Retinal pigment epithelial cell (primary cell): ENCODE measurements around the gene TFEB.

Experiments
- DNase-seq: peaks from one replicate; pipeline ENCODE4 v3.0.0-alpha.2; 2010; ENCODE audit warnings: low read depth
- H3K4me3 ChIP-seq: 2 replicates; pipeline ENCODE4 v1.5.1; 2011; ENCODE audit warnings: mild to moderate bottlenecking, low read length, control low read depth, moderate library complexity
- CTCF ChIP-seq: conservative IDR thresholded peaks from 2 replicates; pipeline ENCODE4 v1.5.1; 2011; ENCODE audit warnings: low read depth, low read length, control low read depth, inconsistent platforms

Gene TFEB

DNA sequence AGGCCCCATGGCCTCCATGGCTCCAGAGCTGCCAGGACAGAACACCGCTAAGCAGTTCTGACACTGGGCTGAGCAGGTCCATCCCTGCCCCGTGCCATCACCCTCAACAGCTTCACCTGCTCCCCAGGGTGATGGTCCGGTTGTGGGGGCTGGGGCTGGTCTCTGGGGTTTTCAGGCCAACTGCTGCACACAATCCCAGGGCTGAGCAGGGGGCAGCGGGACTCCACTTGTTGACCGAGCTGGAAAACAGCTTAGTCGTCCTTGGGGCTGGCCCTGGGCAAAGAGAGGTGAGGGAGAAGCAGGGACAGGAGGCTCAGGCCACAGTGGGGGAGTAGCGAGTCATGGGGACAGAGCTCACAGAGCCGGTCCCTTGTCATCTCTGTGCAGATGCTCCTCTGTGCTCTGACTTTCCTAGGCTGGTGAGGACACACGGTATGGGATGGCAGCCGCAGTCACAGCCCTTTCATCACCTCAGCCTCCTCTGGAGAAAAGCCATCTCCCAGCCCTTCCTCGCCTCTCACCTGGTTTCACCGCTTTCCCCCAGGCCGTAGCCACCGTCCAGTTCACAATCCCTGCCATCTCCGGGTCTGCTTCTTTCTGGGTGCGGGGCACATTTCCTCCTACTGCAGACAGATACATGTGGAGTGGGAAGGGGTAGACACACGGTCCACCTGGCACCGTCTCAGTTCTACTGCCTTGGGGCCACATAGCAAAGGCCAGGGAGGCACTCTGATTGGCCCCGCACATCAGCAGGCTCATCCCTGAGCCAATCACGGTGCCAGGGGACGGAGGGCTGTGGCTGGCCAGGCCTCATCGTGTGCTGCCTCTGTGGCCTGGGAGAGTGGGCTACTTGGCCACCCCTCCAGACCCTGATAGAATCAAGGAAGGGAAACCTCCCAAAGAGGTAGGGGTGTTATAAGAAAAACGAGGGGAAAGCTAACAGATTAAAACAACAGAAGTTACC is 78.0 kb downstream of the TFEB start:
- TF ChIP-seq CTCF, result no peak
- no peak for DNase-seq
- H3K4me3 ChIP-seq, result no peak overlapping the region

- H3K4me3 ChIP-seq, result no peak overlapping the region
- no peak for TF ChIP-seq CTCF
- DNase-seq, result no peak
Measured at GRCh38 chr6:41656002-41656691, 79.3 kb downstream of the TFEB start.

- DNase-seq, result no peak
- no peak overlapping the region for H3K4me3 ChIP-seq
- TF ChIP-seq CTCF, result no peak
Measured at GRCh38 chr6:41655646-41656001, 79.8 kb downstream of the TFEB start.

- no peak for TF ChIP-seq CTCF
- no peak overlapping the region for H3K4me3 ChIP-seq
- DNase-seq, result no peak
Measured at GRCh38 chr6:41655176-41655575, 80.2 kb downstream of the TFEB start.

GRCh38 chr6:41654698-41655151 is 80.7 kb downstream of the TFEB start:
- no peak for DNase-seq
- H3K4me3 ChIP-seq, result no peak overlapping the region
- TF ChIP-seq CTCF, result no peak

DNA sequence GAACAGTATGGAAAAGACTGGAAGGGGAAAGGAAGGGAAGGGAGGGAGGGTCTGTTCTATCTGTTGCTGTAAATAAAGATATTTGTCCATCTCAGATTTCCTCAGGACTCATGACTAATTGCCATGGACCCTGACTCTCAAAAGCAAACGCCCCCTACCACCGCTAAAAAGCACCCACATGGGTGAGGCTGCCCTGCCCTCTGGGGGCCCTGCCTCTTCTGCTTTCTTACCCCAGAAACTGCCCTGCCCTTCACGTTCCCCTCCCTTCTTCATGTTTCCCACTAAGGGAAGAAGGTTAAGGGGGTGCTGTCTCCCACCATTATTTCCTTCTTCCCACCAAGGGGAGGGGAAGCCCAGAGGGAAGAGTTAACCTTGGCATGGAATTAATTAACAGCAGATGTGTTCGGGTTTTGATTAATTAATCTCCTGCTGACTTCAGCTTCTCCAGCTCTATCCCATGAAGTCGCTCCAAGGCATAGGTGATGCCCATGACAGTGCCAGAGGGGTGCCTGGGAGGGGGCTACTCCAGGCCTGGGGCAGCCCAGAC is 81.2 kb downstream of the TFEB start:
- no peak for TF ChIP-seq CTCF
- DNase-seq, result no peak
- H3K4me3 ChIP-seq, result no peak overlapping the region
